HepG2 (cell line): ENCODE results near the gene RBCK1. TPM values are rescaled to one million over a fixed set of nuclear protein-coding genes. Genes with fewer than 3 reads are reported as not detected.

Source experiments
- ATF2 ChIP-seq: sonication (generic); formaldehyde crosslinking; IDR thresholded peaks from 2 replicates; pipeline ENCODE4 v1.4.0; 2020; ENCODE audit warnings: missing genetic modification reagents
- CCDC6 ChIP-seq: sonication (generic); formaldehyde crosslinking; IDR thresholded peaks from 2 replicates; pipeline ENCODE4 v1.8.1; 2022; ENCODE audit warnings: mild to moderate bottlenecking, missing genetic modification reagents, moderate library complexity
- FIP1L1 ChIP-seq: fragments of 200-400 bp; formaldehyde crosslinking; IDR thresholded peaks from 2 replicates; pipeline ENCODE4 v1.6.1; 2018; ENCODE audit warnings: low read depth, mild to moderate bottlenecking, low read length, moderate library complexity, borderline replicate concordance; ENCODE audit not compliant: insufficient read depth
- HNRNPLL ChIP-seq: fragments of 200-400 bp; formaldehyde crosslinking; IDR thresholded peaks from 2 replicates; pipeline ENCODE4 v1.6.1; 2017; ENCODE audit warnings: mild to moderate bottlenecking, low read depth, low read length; ENCODE audit not compliant: poor library complexity, severe bottlenecking
- MAZ ChIP-seq, 2 experiments: sonication (generic) in 1 of 2; formaldehyde crosslinking in 1 of 2; IDR thresholded peaks; 2 replicates each; pipeline versions ENCODE4 v1.5.0 to v1.6.1; 2012 to 2020; ENCODE audit warnings: low read depth in 2 of 2, mild to moderate bottlenecking in 2 of 2, borderline replicate concordance in 1 of 2, improper control_type of control experiment in 1 of 2, low read length in 1 of 2, missing genetic modification reagents in 1 of 2, moderate library complexity in 1 of 2
- PAF1 ChIP-seq: IDR thresholded peaks from 2 replicates; pipeline ENCODE4 v1.6.1; 2016; ENCODE audit warnings: missing genetic modification reagents, missing compliant biosample characterization
- PBX3 ChIP-seq: sonication (generic); formaldehyde crosslinking; IDR thresholded peaks from 2 replicates; pipeline ENCODE4 v1.8.1; 2023; ENCODE audit warnings: missing genetic modification reagents, inconsistent platforms, borderline replicate concordance
- SAP130 ChIP-seq: IDR thresholded peaks from 2 replicates; pipeline ENCODE4 v1.6.1; 2016; ENCODE audit warnings: low read depth
- SMYD3 ChIP-seq: sonication (generic); formaldehyde crosslinking; IDR thresholded peaks from 2 replicates; pipeline ENCODE4 v1.8.1; 2023; ENCODE audit warnings: mild to moderate bottlenecking, missing genetic modification reagents
- SRSF4 ChIP-seq: fragments of 200-400 bp; formaldehyde crosslinking; IDR thresholded peaks from one replicate; pipeline ENCODE4 v1.6.1; 2018; ENCODE audit warnings: mild to moderate bottlenecking, low read depth, low read length, moderate library complexity; ENCODE audit not compliant: poor library complexity, severe bottlenecking
- ZBTB25 ChIP-seq: IDR thresholded peaks from 2 replicates; pipeline ENCODE4 v1.6.1; 2018; ENCODE audit warnings: missing genetic modification reagents
- ZFP91 ChIP-seq: sonication (generic); formaldehyde crosslinking; IDR thresholded peaks from 2 replicates; pipeline ENCODE4 v1.9.0; 2022; ENCODE audit warnings: missing genetic modification reagents, mild to moderate bottlenecking, borderline replicate concordance
- ZHX1 ChIP-seq: sonication (generic); formaldehyde crosslinking; IDR thresholded peaks from 2 replicates; pipeline ENCODE4 v1.8.1; 2022; ENCODE audit warnings: low read depth, mild to moderate bottlenecking, missing genetic modification reagents
- ZNF160 ChIP-seq: sonication (generic); formaldehyde crosslinking; IDR thresholded peaks from 2 replicates; pipeline ENCODE4 v1.8.0; 2022; ENCODE audit warnings: mild to moderate bottlenecking, inconsistent platforms, missing genetic modification reagents
- ZNF18 ChIP-seq: sonication (generic); formaldehyde crosslinking; IDR thresholded peaks from 2 replicates; pipeline ENCODE4 v1.8.0; 2022; ENCODE audit warnings: mild to moderate bottlenecking, missing genetic modification reagents; ENCODE audit not compliant: insufficient replicate concordance
- ZNF264 ChIP-seq: sonication (generic); formaldehyde crosslinking; IDR thresholded peaks from 2 replicates; pipeline ENCODE4 v1.4.0; 2020; ENCODE audit warnings: missing genetic modification reagents
- ZNF446 ChIP-seq: sonication (generic); formaldehyde crosslinking; IDR thresholded peaks from 2 replicates; pipeline ENCODE4 v1.5.0; 2020; ENCODE audit warnings: mild to moderate bottlenecking, missing genetic modification reagents
- polyA plus RNA-seq, 8 experiments: library from polyadenylated mRNA; depleted of rRNA in 3 of 8; stranded (reverse) in 7 of 8; unstranded in 1 of 8; fragments of >200 nt; fragmentation: Illumina TruSeq in 4 of 8; extraction: Trizol in 4 of 8; gene quantifications; 2 replicates each; pipeline versions ENCODE4 v1.2.1 to v1.2.3, GENCODE V29; 2011 to 2016; ENCODE audit warnings: low read depth in 4 of 8, missing spikeins in 1 of 8, mixed read lengths in 1 of 8; ENCODE audit not compliant: insufficient read depth in 1 of 8
- total RNA-seq, 5 experiments: library from RNA; depleted of rRNA; stranded (reverse); fragments of >200 nt; fragmentation: Illumina TruSeq; extraction: Trizol; gene quantifications; 2 replicates each; pipeline ENCODE4 v1.2.3, GENCODE V29; 2016; ENCODE audit warnings: low read depth in 1 of 5

RBCK1 gene
- total and polyA plus RNA-seq, 2 of the 13 experiments (the other 11 are each of a cell fraction or from before 2014, with no cell fraction given), result 149 to 215 TPM

- TF ChIP-seq PBX3 (CRISPR knock-in tag) (no peak), CCDC6 (CRISPR knock-in tag) (no peak), ZHX1 (CRISPR knock-in tag) (no peak; the same call in 1 of the 2 replicates), SAP130 (CRISPR knock-in tag) (no peak), ZNF160 (CRISPR knock-in tag) (no peak), ZNF264 (CRISPR knock-in tag) (0 out of 2 replicates have a peak, but pooled peaks have one; percentile 21), FIP1L1 (0 out of 2 replicates have a peak, but pooled peaks have one; percentile 0), SMYD3 (no peak), ZFP91 (0 out of 2 replicates have a peak, but pooled peaks have one; percentile 25), MAZ (IDR thresholded peaks at IDR 0.05; ENCODE audit: borderline replicate concordance, low read depth, low read length) (no peak), MAZ (CRISPR knock-in tag; IDR thresholded peaks at IDR 0.05; ENCODE audit: low read depth) (no peak), PAF1 (CRISPR knock-in tag) (peak; percentile 71), ZNF18 (CRISPR knock-in tag) (no peak), ATF2 (CRISPR knock-in tag) (no peak), ZNF446 (CRISPR knock-in tag) (no peak), HNRNPLL (no peak), ZBTB25 (no peak), SRSF4 (no peak)
Observed at GRCh38 chr20:433300-433975, 25.3 kb downstream of the RBCK1 start (continued).
